ENCODE measurements around the gene GFY.
"Not testable (repeated sequence)": the region's sequence is repeated elsewhere in the genome, so short reads cannot be mapped to it uniquely, and the experiment has no call there.

The GFY gene

GRCh38 chr19:49430172-49430677 is 5.0 kb downstream of the GFY start:
- DNase-seq: no peak

GRCh38 chr19:49430678-49431329 is 5.6 kb downstream of the GFY start:
- DNase-seq: no peak

DNA sequence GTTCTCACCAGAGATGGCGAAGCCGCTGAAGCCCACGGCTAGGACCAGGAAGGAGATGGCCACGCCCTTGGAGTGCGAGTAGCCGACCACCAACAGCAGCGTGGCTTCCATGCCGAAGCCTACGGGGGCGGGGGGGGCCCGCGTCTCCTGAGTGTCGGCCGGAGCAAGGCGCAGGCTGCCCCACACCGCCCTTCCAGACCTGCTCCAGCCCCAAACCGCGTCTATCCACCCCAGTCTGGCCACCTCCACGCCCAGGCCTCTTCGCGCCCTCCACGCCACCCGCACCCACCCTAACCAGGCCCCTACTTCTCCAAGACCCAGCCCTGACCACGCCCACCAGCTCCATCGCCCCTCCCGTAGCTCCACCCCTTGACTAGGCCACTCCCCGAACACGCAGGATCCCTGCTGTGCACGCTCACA is 6.2 kb downstream of the GFY start:
- DNase-seq: no peak

- no peak for DNase-seq
Measured at GRCh38 chr19:49432141-49433073, 7.2 kb downstream of the GFY start.

DNA sequence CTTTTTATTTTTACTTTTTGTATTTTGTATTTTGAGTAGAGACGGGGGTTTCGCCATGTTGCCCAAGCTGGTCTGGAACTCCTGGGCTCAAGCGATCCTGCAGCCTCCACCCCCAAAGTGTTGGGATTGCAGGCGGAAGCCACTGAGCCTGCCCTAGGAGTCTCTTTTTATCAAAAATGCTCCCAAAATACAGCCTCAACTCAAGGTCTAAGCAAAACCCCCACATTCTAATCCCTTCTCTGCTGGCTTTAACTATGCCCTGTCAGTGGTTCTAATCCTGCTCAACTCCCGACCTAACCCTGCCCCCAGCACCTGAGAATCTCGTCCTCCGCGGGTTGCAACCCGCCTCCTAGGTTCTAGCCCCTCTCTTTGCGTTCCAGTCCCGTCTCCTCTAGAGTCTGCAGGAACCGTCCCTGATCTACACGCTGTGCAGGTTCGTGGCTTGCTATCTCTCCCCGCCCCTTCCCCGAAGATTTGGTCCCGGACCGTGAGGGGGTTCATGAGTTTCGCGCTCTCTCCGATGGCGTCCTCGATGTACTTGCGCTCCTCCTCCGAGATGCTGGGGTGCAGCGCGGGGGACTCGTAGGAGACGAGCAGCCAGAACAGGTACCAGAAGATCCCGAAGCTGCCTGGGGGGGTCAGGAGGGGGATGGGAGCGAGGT is 8.2 kb downstream of the GFY start:
- no peak for DNase-seq

DNA sequence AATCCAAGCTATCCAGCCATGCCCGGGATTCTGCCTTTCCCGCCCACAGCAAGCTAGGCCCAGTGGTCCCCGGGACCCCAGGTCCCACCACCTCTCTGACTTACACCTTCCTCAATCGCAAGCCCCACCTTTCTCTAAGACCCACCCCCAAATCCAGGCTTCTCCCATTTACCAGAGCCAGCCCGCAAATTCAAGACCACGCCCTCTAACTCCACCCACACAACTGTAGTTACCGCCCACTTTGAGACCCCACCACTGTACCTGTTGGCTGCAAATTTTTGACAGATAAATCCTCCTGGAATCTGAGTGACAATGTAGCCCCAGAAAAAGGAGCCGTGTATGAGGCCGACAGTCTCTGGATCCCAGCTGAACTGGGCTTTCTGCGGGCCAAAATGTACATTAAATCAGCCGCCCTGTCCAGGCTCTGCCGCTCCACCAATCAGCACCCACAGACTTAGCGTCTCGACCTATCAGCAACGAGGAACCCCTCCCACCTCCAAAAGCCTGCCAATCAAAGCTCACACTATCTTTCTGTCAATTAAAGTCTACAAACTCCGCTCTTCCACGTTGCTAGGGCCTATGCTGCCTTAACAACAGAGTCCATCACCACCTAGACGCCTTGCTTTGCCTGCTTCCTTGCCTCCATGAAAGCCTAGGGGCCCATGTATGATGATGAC is 9.9 kb downstream of the GFY start:
- no peak for DNase-seq

- DNase-seq: no peak
Measured at GRCh38 chr19:49435670-49436069, 10.5 kb downstream of the GFY start.

DNA sequence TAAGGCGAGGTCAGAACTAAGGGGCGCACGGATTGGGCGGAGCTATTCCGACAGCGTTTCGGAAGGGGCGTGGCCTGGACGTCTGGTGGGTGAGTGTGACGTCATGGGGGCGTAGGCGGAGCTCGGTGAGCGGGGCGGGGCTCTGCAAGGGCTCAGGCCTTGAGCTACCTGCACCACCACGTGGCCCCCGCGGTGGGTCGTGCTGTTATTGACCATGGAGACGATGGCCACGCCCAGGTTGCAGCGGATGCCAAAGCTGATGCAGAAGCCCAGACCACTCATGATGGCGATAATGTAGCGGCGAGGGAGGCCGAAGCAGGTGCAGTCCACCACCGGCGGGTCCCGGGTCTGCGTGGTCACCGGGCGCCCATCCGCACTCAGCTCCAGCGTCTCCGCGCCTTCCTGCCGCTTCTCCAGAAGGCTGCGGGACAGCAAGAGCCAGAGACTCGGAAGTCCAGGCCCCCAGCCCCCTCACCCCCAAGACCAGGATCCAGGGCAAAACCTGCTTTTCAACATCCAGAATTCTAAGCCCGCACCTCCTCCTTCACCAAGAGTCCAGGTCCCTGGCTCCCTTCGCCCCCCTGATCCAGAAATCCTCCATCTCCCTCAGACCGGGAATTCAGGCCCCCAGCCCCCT is 11.3 kb downstream of the GFY start:
- DNase-seq: no peak

GRCh38 chr19:49437231-49437630 is 12.0 kb downstream of the GFY start:
- no peak for DNase-seq

DNA sequence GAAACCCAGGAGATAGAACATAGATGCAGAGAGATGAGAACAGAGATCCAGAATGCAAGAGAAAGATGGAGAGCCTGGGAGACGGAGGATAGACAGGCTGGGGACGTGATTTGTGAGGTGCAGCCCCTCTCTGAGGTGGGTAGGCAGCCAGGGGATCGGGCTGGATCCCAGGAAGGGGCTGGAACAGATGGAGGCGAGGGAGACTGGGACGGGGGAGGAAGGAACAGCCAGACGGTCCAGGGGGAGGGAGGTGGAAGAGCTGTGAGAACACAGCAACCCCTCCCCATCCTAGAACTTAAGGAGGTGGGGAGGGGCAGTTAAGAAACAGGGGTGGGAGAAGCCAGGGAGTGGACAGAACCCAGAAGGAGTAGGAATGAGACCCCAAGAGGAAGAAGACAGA is 13.1 kb downstream of the GFY start:
- DNase-seq: no peak

- DNase-seq: no peak
Measured at GRCh38 chr19:49439836-49440235, 14.6 kb downstream of the GFY start.

DNA sequence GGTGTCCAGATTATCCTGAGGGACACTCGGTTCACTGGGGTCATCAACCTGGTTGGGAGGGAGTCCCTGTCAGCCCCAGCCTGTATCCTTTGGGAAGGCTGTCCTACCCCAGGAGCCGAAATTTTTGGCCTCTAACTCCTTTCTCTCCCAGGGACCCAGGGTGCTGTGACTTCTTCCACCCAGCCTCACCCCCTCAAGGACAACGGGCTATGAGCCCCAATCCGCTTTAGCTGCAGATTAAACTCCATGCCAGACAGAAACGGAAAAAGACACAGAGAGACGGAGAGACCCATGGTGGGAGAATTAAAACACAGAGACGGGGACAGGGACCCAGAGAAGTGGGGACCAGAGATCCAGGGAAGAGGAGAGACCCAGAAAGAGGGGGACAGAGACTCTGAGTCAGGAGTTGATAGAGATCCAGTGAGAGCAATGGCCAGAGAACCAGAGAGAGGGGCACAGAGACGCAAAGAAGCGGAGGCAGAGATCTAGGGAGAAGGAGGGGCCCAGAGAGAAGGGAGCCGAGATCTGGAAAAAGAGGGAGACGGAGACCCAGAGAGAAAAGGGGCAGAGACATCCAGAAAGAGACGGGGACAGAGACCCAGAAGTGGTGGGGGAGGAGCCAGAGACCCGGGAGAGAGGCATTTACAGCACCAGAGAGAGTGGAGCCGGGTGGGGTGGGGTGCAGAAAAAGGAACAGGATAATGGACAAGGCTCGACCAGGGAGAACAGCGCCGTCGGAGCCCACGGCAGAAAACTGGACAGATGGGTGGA is 15.4 kb downstream of the GFY start:
- no peak for DNase-seq

DNA sequence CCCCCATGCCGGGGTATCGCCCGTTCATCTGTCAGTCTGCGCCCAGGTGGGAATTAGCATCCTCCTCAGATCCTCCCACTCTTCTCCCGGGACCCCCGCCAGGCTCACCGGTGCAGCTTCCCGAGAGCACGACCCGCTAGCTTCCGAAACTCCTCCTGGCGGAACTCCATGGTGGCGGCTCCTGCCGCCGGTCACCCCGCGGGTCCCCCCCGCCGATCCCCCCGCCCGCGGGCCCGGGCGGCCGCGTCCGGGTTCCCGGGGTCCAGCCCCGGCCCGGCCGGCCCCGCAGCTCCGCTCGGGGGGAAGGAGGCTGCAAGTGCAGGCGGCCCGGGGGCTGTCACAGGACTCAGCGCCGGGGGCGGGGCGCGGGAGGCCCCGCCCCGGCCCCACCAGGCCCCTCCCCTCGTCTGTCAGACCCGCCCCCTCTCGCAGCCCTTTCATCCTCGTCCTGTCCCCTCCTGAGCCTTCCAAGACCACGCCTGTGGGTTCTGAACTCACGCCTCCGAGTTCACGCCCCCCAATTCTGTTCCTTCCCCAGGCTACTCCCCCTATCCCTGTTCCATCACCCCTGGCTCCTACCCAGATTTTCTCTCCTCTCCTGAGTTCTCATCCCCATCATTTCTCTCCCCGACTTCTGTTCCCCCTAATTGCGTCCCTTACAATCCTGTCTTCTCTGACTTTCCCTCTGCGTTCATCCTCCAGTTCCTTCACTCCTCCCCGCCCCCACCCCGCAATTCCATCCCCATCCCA is 16.2 kb downstream of the GFY start, which contains the start of gene SLC17A7:
Gene SLC17A7, minus strand, starts transcription at position 318 of the 750 bp plus-strand sequence. Its CDS starts 148 bp downstream, at position 170.
- DNase-seq: peak in 1 of 2 donors; percentile 49

DNA sequence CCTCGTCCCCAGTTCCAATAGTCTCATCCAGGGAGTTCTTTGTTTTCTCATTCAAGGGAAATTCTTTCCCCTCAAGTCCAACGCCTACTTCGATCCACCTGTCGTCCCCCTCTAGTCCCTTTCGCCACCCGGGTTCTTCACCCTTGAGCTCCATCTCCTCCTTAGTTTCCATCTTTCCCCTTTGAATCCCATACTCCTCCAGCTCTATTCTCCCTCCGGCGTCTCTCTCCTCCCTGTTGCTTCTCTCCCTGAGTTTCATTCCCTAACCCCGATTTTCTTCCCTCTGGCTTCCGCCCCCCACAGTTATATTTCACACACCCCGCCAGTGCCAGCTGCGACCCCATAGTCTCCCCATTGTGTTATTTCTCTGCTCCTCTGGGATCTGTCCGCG is 16.8 kb downstream of the GFY start:
- DNase-seq: no peak

- no peak for DNase-seq
Measured at GRCh38 chr19:49442354-49442753, 17.2 kb downstream of the GFY start.

DNA sequence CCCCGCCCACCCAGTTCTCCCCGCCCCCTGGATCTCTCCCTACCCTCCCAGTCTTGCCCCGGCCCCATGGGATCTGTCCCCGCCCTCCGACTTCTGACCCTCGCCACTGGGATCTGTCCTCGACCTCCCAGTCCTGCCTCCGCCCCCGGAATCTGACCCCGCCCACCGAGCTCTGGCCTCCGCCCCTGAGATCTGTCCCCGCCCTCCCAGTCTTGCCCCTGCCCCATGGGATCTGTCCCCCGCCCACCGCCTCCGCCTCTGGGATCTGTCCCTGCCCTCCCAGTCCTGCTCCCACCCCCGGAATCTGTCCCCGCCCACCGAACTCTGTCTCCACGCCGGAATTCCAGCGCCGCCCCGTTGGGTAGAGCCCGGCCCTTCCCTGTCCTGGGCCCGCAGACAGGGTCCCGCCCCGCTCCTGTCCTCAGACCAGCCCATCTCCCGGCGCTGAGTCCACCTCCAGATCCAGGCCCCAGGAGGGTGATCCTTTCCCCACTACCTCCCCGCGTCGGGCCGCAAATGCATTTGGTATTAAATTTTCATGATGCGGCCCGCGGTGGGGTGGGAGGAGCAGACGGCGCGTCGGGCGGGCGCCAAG is 17.7 kb downstream of the GFY start:
- peak; percentile 74 to 81 for DNase-seq

GRCh38 chr19:49443366-49444099 is 18.3 kb downstream of the GFY start:
- peak; percentile 92 to 95 for DNase-seq

DNA sequence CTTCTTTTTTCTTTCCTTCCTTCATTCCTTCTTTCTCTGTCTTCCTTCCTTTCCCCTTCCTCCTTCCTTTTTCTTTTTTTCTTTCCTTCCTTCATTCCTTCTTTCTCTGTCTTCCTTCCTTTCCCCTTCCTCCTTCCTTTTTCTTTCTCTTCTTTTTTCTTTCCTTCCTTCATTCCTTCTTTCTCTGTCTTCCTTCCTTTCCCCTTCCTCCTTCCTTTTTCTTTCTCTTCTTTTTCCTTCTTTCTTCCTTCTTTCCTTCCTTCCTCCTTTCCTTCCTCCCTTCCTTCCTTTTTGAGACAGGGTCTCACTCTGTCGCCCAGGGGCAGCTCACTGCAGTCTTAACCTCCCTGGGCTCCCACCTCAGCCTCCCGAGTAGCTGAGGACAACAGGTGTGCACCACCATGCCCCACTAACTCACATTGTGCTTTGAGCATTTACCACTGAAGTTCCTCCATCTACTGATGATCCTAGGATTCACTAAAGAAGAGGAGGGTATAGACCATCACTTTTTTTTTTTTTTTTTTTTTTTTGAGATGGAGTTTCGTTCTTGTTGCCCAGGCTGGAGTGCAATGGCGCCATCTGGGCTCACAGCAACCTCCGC is 19.0 kb downstream of the GFY start:
- DNase-seq: not testable (repeated sequence)

DNA sequence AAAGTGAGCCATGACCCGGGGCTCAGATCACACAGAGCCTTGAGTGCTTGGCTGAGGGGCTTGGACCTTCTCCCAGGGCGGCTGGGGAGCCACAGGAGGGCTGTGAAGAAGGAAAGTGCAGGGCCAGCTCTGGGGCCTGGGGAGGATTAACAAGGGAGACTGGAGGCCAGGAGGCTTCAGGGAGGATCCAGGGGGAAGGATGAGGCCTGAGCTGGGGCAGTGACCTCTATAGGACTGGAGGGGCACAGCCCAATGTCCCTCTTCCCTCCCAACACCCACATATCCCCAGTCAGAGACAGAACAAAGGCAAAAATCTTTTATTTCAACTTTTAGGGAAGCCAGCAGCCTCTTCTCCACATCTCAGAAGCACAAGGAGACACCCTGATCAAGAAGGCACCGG is 20.8 kb downstream of the GFY start:
- DNase-seq: no peak

Data from inflammatory macrophage treated with lipopolysaccharide for 1 hour (primary cell).